G401 (cell line): ENCODE measurements around the gene SLC25A41. TPM values are rescaled to one million over a fixed set of nuclear protein-coding genes. Genes with fewer than 3 reads are reported as not detected.
"Not testable (repeated sequence)": the region's sequence is repeated elsewhere in the genome, so short reads cannot be mapped to it uniquely, and the experiment has no call there.

ENCODE experiments used
- DNase-seq: peaks from one replicate; pipeline ENCODE4 v3.0.0-alpha.2; 2015; ENCODE audit warnings: low spot score
- in situ Hi-C: cut with HindIII; loops from 2 replicates; pipeline ENCODE4 v1.10.0; 2016; ENCODE audit warnings: low sequenced_read_pairs, mixed read lengths
- total RNA-seq: library from RNA; depleted of rRNA; stranded (reverse); fragments of >200 nt; shearing (Covaris generic); gene quantifications from 2 replicates; pipeline ENCODE4 v1.2.3, GENCODE V29; 2014

SLC25A41 gene
- total RNA-seq, 1 experiment from 2014 or later = 1.3 TPM

DNA sequence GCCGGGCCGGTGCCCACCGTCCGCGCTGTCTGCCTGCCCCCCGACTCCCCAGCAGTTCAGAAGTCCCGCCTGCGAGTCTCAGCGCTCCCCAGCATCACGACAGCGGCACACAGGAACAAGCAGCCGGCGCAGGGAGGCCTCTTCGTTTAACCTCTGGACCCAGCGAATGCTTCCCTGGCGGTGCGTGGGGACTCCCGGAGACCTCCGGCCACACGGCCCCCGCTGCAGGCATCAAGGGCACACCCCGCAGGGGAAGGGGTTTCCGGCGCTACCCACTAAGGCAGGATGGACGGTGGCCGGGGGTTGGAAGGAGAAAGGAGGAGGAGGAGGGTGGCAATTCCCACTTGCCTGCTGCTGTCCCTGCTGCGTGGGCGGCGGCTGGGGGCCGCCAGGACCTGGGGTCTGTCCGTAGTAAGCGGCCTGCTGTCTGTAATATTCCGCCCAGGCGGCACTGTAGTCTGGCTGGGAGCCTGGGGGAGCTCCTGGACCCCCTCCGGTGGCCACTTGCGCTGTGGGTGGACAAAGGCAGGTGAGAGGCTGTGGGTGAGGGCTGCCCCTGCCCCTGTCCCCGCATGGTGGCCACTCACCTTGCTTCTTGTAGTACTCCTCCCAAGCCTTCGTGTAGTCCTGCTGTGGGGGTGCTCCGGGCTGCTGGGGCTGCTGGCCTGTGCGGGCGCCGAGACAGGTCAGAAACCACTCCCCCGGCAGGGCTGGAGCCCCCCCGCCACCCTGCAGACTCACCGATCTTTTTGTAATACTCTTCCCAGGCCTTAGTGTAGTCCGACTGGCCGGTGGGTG is 18.6 kb downstream of the SLC25A41 start:
- in situ Hi-C loops = no loop called here
- DNase-seq = no peak

GRCh38 chr19:6413721-6414643 is 19.6 kb downstream of the SLC25A41 start:
- no peak for DNase-seq
- in situ Hi-C loops = no loop called here

- in situ Hi-C loops = no loop called here
- no peak for DNase-seq
These were observed 20.3 kb downstream of the SLC25A41 start for GRCh38 chr19:6413291-6413690.

DNA sequence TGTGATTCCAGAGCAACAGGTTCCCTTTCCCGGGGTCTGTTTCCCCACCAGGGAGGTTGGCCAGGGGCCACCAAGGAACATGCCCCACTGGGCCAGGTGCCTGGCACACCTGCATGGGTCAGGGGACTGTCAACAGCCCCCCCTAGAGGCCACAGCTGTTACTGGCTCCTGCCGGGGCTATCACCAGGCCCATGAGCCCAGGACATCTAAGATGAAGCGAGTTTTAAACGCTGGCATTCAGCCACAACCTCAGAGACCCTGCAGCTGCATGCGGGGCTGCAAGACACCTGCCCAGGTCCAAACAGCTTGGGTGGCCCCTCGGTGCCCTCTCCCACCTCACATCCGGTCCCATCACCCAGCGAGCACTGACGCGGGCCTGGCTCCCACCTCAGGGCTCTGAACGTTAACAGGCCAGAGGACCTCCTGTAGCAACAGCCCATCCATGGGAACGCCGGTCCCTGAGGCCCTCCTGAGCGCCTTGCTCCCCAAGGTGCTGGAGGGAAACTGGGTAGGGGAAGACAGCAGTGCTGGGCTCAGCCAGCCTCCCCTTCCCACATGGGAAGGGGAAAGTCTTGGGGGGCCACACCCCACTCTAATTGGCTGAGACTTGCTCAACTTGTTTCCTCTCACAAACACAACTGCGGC is 21.0 kb downstream of the SLC25A41 start:
- in situ Hi-C loops = no loop called here
- peak; percentile 49 for DNase-seq

DNA sequence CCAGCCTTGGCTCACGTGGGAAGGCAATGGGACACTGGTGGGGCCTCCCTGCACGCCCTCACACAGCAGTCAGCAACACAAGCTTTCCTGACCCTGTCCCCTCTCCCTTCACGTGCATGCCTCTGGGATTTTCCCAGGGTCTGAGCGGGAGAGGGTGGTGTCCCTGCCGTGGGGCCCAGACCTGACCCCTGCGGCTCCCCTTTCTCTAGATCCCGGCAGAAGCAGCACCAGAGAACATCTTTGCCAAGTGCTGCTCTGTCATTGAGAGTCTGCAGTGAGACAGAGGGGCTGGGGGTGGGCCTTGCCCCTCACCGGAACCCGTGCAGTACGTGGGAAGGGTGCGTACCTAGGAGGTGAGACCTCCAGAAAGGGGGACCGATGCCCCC is 21.5 kb downstream of the SLC25A41 start:
- DNase-seq = no peak

DNA sequence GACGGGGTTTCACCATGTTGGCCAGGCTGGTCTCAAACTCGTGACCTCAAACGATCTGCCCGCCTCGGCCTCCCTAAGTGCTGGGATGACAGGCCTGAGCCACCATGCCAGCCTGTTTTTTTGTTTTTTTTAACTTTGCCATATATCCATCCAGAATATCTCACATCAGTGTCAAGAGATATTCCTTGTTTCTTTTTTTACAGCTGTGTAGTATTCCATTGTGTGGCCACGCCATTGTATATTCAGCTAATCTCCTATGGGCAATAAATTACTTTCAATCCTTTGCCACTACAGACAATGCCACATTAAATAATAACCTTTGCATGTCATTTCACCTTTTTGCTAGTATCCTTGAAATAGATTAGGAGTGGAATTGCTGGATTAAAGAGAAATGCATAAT is 24.2 kb downstream of the SLC25A41 start:
- in situ Hi-C loops = no loop called here
- no peak for DNase-seq

More for the DNA sequence above, 21.5 kb downstream of the SLC25A41 start:
- in situ Hi-C loops = no loop called here

DNA sequence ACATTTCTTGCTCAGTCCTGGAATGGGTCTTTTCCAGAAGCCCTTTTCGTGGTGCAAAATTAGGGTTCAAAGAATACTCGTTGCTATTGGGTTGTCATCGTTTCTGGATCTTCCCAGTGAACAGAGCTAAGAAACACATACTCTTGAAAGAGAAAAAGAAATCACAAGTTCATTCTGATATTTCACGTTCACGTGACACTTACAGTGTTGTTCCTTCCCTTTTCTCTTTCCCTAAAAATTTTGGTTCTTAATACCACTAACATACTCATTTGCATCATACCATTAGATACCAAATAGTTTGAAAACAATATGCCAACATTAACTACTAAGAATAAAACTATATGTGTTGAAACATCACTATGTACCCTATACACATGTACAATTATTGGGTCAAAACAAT is 27.2 kb downstream of the SLC25A41 start:
- in situ Hi-C loops = no loop called here
- DNase-seq = no peak

DNA sequence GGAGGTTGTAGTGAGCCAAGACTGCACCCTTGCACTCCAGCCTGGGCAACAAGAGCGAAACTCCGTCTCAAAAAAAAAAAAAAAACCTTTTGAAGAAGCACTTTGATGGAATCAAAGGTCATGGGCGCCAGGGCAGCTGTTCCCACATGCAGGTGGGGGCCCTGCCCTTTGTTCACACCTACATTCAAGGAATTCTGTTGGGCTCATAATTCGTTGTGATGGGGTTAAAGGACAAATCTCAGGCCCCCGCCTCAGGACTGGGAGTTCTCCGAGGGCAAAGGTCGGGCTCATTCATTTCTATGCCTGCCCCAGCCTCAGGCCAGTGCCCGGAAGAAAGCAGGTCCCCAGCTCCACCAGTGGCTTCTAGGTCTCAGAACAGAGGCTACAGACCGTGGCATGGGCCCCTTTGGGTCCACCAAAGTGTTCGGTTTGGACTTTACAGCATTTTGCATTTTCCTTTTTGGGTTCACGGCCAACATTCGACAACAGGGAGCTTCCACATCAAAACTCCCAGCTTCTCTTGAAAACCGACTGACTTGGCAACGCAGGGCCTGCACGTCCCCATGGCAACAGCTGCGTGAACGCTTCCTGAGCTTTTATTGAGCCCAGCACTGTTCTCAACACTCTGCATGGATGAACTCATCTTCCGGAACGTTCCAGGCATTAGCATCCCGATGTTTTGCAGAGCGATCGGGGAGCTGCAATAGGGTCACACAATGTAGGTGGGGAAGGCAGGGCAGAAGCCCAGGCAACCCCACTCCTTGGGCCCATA is 30.5 kb downstream of the SLC25A41 start:
- in situ Hi-C loops = no loop called here

GRCh38 chr19:6402058-6402457 is 31.5 kb downstream of the SLC25A41 start:
- DNase-seq = no peak
- in situ Hi-C loops = no loop called here

More for the DNA sequence above, 30.5 kb downstream of the SLC25A41 start:
- peak; percentile 86 for DNase-seq

- in situ Hi-C loops = not testable (repeated sequence)
These were observed 33.3 kb downstream of the SLC25A41 start for GRCh38 chr19:6400062-6400944.

DNA sequence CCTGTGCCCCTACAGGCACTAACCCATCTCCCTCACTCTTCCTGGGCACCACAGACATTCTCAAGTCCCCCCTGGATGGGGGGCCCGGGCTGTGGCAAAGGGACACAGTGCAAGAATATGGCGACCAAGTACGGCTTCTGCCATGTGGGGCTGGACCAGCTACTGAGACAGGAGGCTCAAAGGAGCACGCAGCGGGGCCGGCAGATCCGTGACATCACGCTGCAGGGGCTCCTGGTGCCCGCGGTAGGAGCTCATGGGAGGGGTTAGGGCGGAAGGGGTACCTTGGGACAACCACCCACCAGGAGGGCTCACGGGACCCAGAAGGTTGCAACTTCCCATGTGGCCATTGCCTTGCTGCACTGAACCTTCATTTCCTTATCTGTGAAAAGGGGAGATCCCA is 37.3 kb downstream of the SLC25A41 start:
- DNase-seq = no peak

More at GRCh38 chr19:6400062-6400944, 33.3 kb downstream of the SLC25A41 start:
- not testable (repeated sequence) for DNase-seq

GRCh38 chr19:6394831-6395230 is 38.7 kb downstream of the SLC25A41 start:
- no peak for DNase-seq
- in situ Hi-C loops = no loop called here

More for the DNA sequence above, 37.3 kb downstream of the SLC25A41 start:
- in situ Hi-C loops = no loop called here

GRCh38 chr19:6393983-6394412 is 39.6 kb downstream of the SLC25A41 start:
- in situ Hi-C loops = no loop called here
- no peak for DNase-seq

DNA sequence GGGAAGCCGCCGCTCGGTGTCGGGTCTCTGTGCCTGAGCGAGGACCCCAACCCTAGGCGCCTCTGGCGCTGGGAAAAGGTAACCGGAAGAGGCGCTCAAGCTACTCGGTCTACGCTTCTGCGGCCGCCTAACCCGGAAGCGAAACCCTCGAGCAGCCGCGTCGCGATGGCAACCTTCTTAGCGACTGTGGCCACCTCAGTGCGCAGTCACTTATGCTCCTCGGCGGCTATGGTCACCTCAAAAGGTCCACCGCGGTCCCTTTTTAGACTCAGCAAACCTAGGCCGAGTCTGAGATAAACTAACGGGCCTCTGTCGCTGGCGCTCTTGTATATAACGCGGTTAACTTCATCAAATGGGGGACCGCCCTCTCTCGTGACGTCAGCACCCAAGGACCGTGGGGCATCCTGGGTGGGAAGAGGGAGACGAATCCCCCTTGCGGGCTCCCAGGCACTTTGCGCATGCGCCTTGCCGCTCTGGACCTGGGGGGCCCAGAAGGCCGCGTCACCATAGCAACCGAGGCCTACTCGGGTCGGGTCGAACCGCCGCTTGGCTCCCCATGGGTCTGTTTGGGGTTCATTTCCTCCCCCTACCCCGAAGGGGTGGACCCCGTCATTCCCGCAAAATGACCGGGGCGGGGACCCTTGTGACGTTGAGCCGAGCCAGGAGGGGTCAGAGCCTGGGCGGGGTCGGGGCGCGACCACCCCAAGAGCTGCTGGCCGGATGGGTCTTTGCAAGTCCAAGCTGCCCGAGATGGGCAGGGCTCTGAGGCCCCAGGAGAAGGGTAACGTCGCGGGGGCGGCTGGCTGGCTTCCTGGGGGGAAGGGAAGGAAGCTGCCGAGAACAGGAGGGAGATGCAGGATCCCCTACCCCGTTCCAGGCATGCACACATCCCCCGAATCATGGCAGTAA is 40.2 kb downstream of the SLC25A41 start, which contains the start of gene GTF2F1:
Gene GTF2F1, minus strand, starts transcription at position 91 of the 909 bp plus-strand sequence. CDS start 169 bp downstream, outside the sequence.
- in situ Hi-C loops = no loop called here
- DNase-seq = peak; percentile 98

- in situ Hi-C loops = no loop called here
- DNase-seq = no peak
These were observed 41.1 kb downstream of the SLC25A41 start for GRCh38 chr19:6392221-6393073.

DNA sequence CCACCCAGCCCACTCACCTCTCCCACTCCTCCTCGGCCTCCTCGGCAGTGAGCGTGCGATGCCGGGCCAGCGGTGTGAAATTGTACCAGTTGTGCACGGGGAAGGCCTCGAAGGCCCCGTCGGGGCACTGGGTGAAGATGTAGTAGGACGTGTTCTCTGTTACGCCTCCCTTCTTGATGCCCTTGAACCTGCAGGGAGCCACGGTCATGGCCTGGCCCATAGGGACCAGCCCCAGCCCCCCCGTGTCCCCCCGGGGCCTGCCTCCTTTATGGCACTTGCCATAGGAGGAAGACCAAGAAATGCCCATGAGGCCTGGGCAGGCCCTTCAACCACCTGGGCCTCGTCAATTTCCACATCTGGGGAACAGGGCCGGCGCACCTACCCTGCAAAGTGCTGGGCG is 46.2 kb downstream of the SLC25A41 start:
- no peak for DNase-seq
- in situ Hi-C loops = no loop called here
